GM21825 (cell line): ENCODE measurements around the gene PHACTR2.
"Not testable (repeated sequence)": the region's sequence is repeated elsewhere in the genome, so short reads cannot be mapped to it uniquely, and the experiment has no call there.

Source experiments
- ATAC-seq: cut with Tn5 transposase; IDR thresholded peaks from one replicate; pipeline ENCODE4 v1.9.1; 2021; ENCODE audit warnings: mild to moderate bottlenecking, moderate library complexity; ENCODE audit not compliant: unreplicated experiment

The PHACTR2 gene

GRCh38 chr6:143758551-143758950, 80.8 kb downstream of the PHACTR2 start:
- no peak for ATAC-seq

GRCh38 chr6:143759666-143760065, 81.9 kb downstream of the PHACTR2 start:
- ATAC-seq, result no peak

GRCh38 chr6:143761074-143761473, 83.3 kb downstream of the PHACTR2 start:
- no peak for ATAC-seq

GRCh38 chr6:143762126-143762525, 84.4 kb downstream of the PHACTR2 start:
- ATAC-seq, result no peak

- ATAC-seq, result no peak
These were observed 87.8 kb downstream of the PHACTR2 start for GRCh38 chr6:143765422-143766184.

GRCh38 chr6:143766185-143766553, 88.4 kb downstream of the PHACTR2 start:
- ATAC-seq, result no peak

- no peak for ATAC-seq
These were observed 89.7 kb downstream of the PHACTR2 start for GRCh38 chr6:143767433-143767832.

- no peak for ATAC-seq
These were observed 94.6 kb downstream of the PHACTR2 start for GRCh38 chr6:143772116-143773086.

- ATAC-seq, result no peak
These were observed 95.9 kb downstream of the PHACTR2 start for GRCh38 chr6:143773506-143774150.

- no peak for ATAC-seq
These were observed 96.6 kb downstream of the PHACTR2 start for GRCh38 chr6:143774347-143774746.

- ATAC-seq, result no peak
These were observed 97.6 kb downstream of the PHACTR2 start for GRCh38 chr6:143775336-143775735.

- ATAC-seq, result no peak
These were observed 101.2 kb downstream of the PHACTR2 start for GRCh38 chr6:143778926-143779325.

- ATAC-seq, result no peak
These were observed 104.7 kb downstream of the PHACTR2 start for GRCh38 chr6:143782481-143782880.

- no peak for ATAC-seq
These were observed 105.3 kb downstream of the PHACTR2 start for GRCh38 chr6:143783077-143783476.

GRCh38 chr6:143784316-143784715, 106.6 kb downstream of the PHACTR2 start:
- no peak for ATAC-seq

GRCh38 chr6:143786371-143786770, 108.6 kb downstream of the PHACTR2 start:
- not testable (repeated sequence) for ATAC-seq

GRCh38 chr6:143792402-143793279, 114.9 kb downstream of the PHACTR2 start:
- no peak for ATAC-seq

- ATAC-seq, result no peak
These were observed 115.5 kb downstream of the PHACTR2 start for GRCh38 chr6:143793280-143793619.

- ATAC-seq, result not testable (repeated sequence)
These were observed 118.8 kb downstream of the PHACTR2 start for GRCh38 chr6:143796551-143796950.

- ATAC-seq, result not testable (repeated sequence)
These were observed 120.7 kb downstream of the PHACTR2 start for GRCh38 chr6:143798487-143798886.
